ENCODE measurements around the gene CBLB. TPM values are rescaled to one million over a fixed set of nuclear protein-coding genes. Genes with fewer than 3 reads are reported as not detected.

The CBLB gene
- total and polyA plus RNA-seq, 4 donors: 3.1 to 22.8 (median 9.8) TPM

DNA sequence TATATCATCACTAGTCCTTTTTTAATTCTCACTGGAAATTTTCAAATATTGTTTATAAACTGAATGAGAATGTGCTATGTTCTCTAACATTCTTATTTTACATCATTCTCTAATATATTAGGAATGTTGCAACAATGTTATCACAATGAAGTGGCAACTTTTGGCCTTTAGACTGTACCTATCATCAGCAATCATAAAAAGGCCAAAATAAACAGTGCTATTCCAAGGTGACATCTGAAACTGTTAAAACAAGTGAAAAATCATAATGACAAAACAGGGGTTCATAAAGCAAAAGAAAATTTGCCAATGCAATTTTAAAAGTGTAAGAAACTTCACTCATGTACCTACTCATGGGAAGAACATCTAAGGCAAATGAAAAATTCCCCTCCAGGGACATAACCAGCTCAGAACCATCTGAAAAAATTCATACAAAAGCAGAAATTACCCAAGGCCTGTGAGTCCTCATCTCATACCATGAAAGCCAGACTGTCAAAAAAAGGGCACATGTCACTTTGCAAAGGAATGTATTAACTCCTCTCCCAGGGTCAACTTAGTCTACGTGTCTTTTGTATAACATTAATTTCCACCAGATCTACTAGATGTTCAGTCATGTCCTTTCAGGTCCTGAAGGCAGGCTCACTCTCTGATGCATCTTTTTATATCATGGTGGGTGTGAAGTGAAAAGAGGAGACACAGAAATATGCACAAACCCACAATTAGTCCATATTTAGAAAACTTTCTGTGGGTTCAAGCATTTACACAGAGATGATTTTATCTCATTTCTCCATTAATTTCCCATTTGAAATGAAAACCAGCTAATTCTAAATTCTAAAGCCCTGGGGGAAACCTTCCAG is 211.9 kb downstream of the CBLB start:
- Histone ChIP-seq H3K9ac (ENCODE audit: low read depth in 1 of 2, low read length in 2 of 2) (no peak overlapping the region), H3K4me1 (ENCODE audit: control insufficient read depth in 4 of 4, insufficient read depth in 4 of 4, low read length in 3 of 4) (peaks cover 1 to 5% (median 3%) of the 10 kb centered on the region in 4 donors), H3K27ac (ENCODE audit: low read depth in 1 of 2, low read length in 2 of 2) (no peak overlapping the region), H3K9me3 (ENCODE audit: control insufficient read depth in 4 of 4, low read length in 3 of 4) (no peaks in the 10 kb centered on the region), H3K36me3 (ENCODE audit: control insufficient read depth in 4 of 4, insufficient read depth in 3 of 4, low read depth in 1 of 4, low read length in 3 of 4) (peaks cover 2 to 10% (median 6%) of the 10 kb centered on the region in 4 donors), H3K27me3 (ENCODE audit: control insufficient read depth in 4 of 4, insufficient read depth in 4 of 4, low read length in 3 of 4) (no peaks in the 10 kb centered on the region), H3K4me3 (ENCODE audit: low read depth in 1 of 3, low read length in 3 of 3) (no peak overlapping the region)
- no peak for DNase-seq (ENCODE audit: low spot score)
- peak; percentile 11 for TF ChIP-seq HNF4G (IDR thresholded peaks at IDR 0.05)
- no peak for TF ChIP-seq GABPA (IDR thresholded peaks at IDR 0.05 in 1 of 2, conservative IDR thresholded peaks at IDR 0.05 in 1 of 2)
- peak in 1 of 2 donors; percentile 15 for TF ChIP-seq JUND (IDR thresholded peaks at IDR 0.05)
- TF ChIP-seq FOXA2 (IDR thresholded peaks at IDR 0.05): no peak
- no peak for TF ChIP-seq TAF1 (conservative IDR thresholded peaks at IDR 0.05)
- no peak for TF ChIP-seq FOXA1 (IDR thresholded peaks at IDR 0.05)
- no peak for TF ChIP-seq EGR1 (IDR thresholded peaks at IDR 0.05; ENCODE audit: low read depth in 2 of 2)
- TF ChIP-seq HNF4A (conservative IDR thresholded peaks at IDR 0.05): peak; percentile 69 to 73
- TF ChIP-seq, protein P1, sequence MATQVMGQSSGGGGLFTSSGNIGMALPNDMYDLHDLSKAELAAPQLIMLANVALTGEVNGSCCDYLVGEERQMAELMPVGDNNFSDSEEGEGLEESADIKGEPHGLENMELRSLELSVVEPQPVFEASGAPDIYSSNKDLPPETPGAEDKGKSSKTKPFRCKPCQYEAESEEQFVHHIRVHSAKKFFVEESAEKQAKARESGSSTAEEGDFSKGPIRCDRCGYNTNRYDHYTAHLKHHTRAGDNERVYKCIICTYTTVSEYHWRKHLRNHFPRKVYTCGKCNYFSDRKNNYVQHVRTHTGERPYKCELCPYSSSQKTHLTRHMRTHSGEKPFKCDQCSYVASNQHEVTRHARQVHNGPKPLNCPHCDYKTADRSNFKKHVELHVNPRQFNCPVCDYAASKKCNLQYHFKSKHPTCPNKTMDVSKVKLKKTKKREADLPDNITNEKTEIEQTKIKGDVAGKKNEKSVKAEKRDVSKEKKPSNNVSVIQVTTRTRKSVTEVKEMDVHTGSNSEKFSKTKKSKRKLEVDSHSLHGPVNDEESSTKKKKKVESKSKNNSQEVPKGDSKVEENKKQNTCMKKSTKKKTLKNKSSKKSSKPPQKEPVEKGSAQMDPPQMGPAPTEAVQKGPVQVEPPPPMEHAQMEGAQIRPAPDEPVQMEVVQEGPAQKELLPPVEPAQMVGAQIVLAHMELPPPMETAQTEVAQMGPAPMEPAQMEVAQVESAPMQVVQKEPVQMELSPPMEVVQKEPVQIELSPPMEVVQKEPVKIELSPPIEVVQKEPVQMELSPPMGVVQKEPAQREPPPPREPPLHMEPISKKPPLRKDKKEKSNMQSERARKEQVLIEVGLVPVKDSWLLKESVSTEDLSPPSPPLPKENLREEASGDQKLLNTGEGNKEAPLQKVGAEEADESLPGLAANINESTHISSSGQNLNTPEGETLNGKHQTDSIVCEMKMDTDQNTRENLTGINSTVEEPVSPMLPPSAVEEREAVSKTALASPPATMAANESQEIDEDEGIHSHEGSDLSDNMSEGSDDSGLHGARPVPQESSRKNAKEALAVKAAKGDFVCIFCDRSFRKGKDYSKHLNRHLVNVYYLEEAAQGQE (IDR thresholded peaks at IDR 0.05): no peak
- no peak for TF ChIP-seq RAD21 (IDR thresholded peaks at IDR 0.05)
- TF ChIP-seq RXRA (IDR thresholded peaks at IDR 0.05): no peak
- WGBS: 74% methylated on average over 1 of the region's 1 CpG

GRCh38 chr3:105653868-105654267 is 214.9 kb downstream of the CBLB start:
- 92% methylated on average over 3 of the region's 3 CpGs for WGBS
- H3K27ac ChIP-seq (ENCODE audit: low read depth in 1 of 2, low read length in 2 of 2): no peak overlapping the region
- TF ChIP-seq YY1 (IDR thresholded peaks at IDR 0.05) (no peak), MAX (IDR thresholded peaks at IDR 0.05) (no peak), FOXA2 (IDR thresholded peaks at IDR 0.05) (no peak), TAF1 (conservative IDR thresholded peaks at IDR 0.05) (no peak), RXRA (IDR thresholded peaks at IDR 0.05) (no peak), RAD21 (IDR thresholded peaks at IDR 0.05) (no peak), SP1 (IDR thresholded peaks at IDR 0.05) (no peak), HNF4A (conservative IDR thresholded peaks at IDR 0.05) (no peak), ZBTB33 (IDR thresholded peaks at IDR 0.05) (no peak), GABPA (IDR thresholded peaks at IDR 0.05 in 1 of 2, conservative IDR thresholded peaks at IDR 0.05 in 1 of 2) (no peak)
- TF ChIP-seq, protein P2, sequence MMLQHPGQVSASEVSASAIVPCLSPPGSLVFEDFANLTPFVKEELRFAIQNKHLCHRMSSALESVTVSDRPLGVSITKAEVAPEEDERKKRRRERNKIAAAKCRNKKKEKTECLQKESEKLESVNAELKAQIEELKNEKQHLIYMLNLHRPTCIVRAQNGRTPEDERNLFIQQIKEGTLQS (IDR thresholded peaks at IDR 0.05): no peak
- TF ChIP-seq, protein P1 (IDR thresholded peaks at IDR 0.05): no peak
- H3K36me3 ChIP-seq (ENCODE audit: control insufficient read depth in 4 of 4, insufficient read depth in 3 of 4, low read depth in 1 of 4, low read length in 3 of 4): peaks cover 0 to 7% (median 4%) of the 10 kb centered on the region in 4 donors
- no peaks in the 10 kb centered on the region for H3K27me3 ChIP-seq (ENCODE audit: control insufficient read depth in 4 of 4, insufficient read depth in 4 of 4, low read length in 3 of 4)
- no peaks in the 10 kb centered on the region for H3K9me3 ChIP-seq (ENCODE audit: control insufficient read depth in 4 of 4, low read length in 3 of 4)
- peaks cover 1 to 5% (median 3%) of the 10 kb centered on the region in 4 donors for H3K4me1 ChIP-seq (ENCODE audit: control insufficient read depth in 4 of 4, insufficient read depth in 4 of 4, low read length in 3 of 4)
- no peak overlapping the region for H3K4me3 ChIP-seq (ENCODE audit: low read depth in 1 of 3, low read length in 3 of 3)
- DNase-seq (ENCODE audit: low spot score): no peak
- H3K9ac ChIP-seq (ENCODE audit: low read depth in 1 of 2, low read length in 2 of 2): no peak overlapping the region
